Prostate gland (tissue), 2 donors: ENCODE results near the gene VENTX. TPM values are rescaled to one million over a fixed set of nuclear protein-coding genes. Genes with fewer than 3 reads are reported as not detected.

Experiments
- DNase-seq: peaks from one replicate; pipeline ENCODE4 v3.0.0-alpha.2; 2019; ENCODE audit warnings: low spot score
- H3K27ac ChIP-seq, 2 donors: fragments of 200-600 bp; sonication (generic); 2 replicates each; pipeline ENCODE4 v1.5.1; 2017 to 2019
- H3K27me3 ChIP-seq: fragments of 200-600 bp; sonication (generic); replicated peaks from 2 replicates; pipeline ENCODE4 v1.5.1; 2019; ENCODE audit not compliant: insufficient read depth
- H3K36me3 ChIP-seq, 2 donors: fragments of 200-600 bp; sonication (generic); 1 replicate in 1 of 2; 2 replicates in 1 of 2; pipeline versions ENCODE4 v1.5.1 to v1.8.1; 2017 to 2019
- H3K4me1 ChIP-seq: fragments of 200-600 bp; sonication (generic); replicated peaks from 2 replicates; pipeline ENCODE4 v1.5.1; 2019
- H3K4me3 ChIP-seq, 2 donors: fragments of 200-600 bp; sonication (generic); 2 replicates each; pipeline ENCODE4 v1.5.1; 2017 to 2019
- H3K9me3 ChIP-seq: fragments of 200-600 bp; sonication (generic); 2 replicates; pipeline ENCODE4 v1.5.1; 2017
- POLR2A ChIP-seq: fragments of 450-650 bp; IDR thresholded peaks from one replicate; pipeline ENCODE4 v1.6.1; 2016; ENCODE audit warnings: antibody characterized with exemption, mild to moderate bottlenecking
- POLR2AphosphoS5 ChIP-seq: sonication (generic); formaldehyde crosslinking; IDR thresholded peaks from one replicate; pipeline ENCODE4 v1.6.1; 2017; ENCODE audit warnings: antibody characterized with exemption
- WGBS: methylation state at CpG from one replicate; pipeline ENCODE4 v1.1.5; 2018; 5-methylcytosine and 5-hydroxymethylcytosine counted together
- intact Hi-C: fragments of 100-400 bp; cut with DNase I; formaldehyde crosslinking; loops from one replicate; pipeline ENCODE4 v1.14.2; 2022
- total RNA-seq, 2 donors: library from RNA; depleted of rRNA; stranded (reverse); fragments of >200 nt; gene quantifications; one replicate each; pipeline ENCODE4 v1.1.0, GENCODE V29; 2016
- TF ChIP-seq, protein P1 (sequence below), 4 experiments: fragments of 200-600 bp in 2 of 4; fragments of 450-650 bp in 2 of 4; sonication (generic) in 2 of 4; IDR thresholded peaks; 1 replicate in 3 of 4; 2 replicates in 1 of 4; pipeline ENCODE4 v1.5.1; 2016 to 2019; ENCODE audit warnings: antibody characterized with exemption in 4 of 4, mild to moderate bottlenecking in 2 of 4, moderate library complexity in 2 of 4

VENTX gene
- total RNA-seq, 2 donors from 2014 or later: 0.18 to 1.8 TPM

DNA sequence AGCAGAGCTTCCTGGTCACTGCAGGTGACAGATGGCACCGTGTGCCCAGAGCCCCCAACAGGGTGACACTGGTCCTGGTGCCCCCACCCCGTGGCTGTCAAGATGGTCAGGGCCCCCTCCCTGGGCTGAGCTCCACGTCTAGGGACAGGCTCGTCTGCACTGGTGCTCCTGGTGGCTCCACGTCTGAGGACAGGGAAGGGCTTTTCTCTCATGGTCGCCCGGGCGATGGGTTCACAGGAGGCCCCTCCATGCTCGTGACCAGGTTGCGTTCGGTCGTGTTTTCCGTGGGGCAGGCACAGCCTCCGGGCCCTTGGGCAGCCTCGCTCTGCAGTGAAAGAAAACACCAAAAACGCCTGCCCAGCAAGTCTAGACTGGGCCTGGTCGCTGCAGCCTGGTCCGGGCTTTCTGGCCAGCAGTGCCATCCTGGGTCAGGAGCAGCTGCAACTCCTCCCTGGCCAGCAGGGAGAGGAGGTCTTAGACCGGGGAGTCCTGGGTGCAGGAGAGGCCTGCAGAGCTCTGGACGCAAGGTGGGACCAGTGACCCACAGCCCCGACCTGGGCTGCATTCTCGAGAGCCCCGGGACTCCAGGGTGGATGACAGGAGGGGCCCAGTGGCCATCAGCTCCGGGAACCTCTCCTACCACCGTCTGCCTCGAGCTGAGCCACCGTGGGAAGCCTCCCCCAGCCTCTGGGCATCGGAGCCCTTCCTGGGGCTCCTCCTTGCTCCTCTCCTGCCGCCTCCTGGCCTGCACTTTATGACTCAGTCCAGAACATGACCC lies 35.5 kb upstream of the VENTX start:
- no peak for DNase-seq
- H3K27ac ChIP-seq: no peak overlapping the region
- no peak for TF ChIP-seq POLR2AphosphoS5
- no peak for TF ChIP-seq POLR2A
- TF ChIP-seq, protein P1, sequence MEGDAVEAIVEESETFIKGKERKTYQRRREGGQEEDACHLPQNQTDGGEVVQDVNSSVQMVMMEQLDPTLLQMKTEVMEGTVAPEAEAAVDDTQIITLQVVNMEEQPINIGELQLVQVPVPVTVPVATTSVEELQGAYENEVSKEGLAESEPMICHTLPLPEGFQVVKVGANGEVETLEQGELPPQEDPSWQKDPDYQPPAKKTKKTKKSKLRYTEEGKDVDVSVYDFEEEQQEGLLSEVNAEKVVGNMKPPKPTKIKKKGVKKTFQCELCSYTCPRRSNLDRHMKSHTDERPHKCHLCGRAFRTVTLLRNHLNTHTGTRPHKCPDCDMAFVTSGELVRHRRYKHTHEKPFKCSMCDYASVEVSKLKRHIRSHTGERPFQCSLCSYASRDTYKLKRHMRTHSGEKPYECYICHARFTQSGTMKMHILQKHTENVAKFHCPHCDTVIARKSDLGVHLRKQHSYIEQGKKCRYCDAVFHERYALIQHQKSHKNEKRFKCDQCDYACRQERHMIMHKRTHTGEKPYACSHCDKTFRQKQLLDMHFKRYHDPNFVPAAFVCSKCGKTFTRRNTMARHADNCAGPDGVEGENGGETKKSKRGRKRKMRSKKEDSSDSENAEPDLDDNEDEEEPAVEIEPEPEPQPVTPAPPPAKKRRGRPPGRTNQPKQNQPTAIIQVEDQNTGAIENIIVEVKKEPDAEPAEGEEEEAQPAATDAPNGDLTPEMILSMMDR (IDR thresholded peaks at IDR 0.05): no peak
- no peak overlapping the region for H3K4me3 ChIP-seq
- H3K4me1 ChIP-seq: no peaks in the 10 kb centered on the region
- peaks cover under 1% of the 10 kb centered on the region for H3K27me3 ChIP-seq
- H3K36me3 ChIP-seq: no peaks in the 10 kb centered on the region
- H3K9me3 ChIP-seq: no peaks in the 10 kb centered on the region
- WGBS: 63% methylated on average over 12 of the region's 29 CpGs
- intact Hi-C loops: no loop called here

DNA sequence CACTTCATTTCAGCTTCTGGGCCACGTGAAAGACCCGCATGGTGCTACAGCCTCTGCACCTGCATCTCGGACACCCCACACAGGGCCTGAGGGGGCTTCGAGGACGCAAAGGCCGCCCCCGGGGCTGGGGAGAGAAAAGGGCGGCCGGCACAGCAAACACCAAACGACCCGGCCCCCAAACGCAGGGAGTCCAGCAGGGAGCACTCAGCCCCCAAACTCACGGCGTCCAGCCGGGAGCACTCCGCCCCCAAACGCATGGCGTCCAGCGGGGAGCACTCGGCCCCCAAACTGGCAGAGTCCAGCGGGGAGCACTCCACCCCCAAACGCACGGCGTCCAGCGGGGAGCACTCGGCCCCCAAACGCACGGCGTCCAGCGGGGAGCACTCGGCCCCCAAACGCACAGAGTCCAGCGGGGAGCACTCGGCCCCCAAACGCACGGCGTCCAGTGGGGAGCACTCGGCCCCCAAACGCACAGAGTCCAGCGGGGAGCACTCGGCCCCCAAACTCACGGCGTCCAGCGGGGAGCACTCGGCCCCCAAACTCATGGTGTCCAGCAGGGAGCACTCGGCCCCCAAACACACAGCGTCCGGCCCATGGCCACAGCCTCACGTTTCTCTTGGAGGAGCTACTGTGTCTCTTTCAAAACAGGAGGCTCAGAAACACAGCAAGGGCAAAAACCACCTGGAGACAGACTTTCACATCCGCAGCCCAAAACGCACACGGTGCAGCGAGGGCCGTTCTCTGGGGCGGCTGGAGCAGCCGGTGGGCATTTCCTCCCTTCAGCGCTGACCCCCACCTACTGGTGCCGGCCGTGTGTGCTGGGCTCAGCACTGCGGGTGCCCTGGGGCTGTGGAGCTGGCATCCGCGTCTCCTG lies 34.6 kb upstream of the VENTX start:
- no peak for DNase-seq
- Histone ChIP-seq H3K27me3 (no peaks in the 10 kb centered on the region), H3K4me1 (no peaks in the 10 kb centered on the region), H3K36me3 (no peaks in the 10 kb centered on the region), H3K4me3 (no peak overlapping the region), H3K27ac (no peak overlapping the region), H3K9me3 (no peaks in the 10 kb centered on the region)
- intact Hi-C loops: no loop called here
- TF ChIP-seq POLR2AphosphoS5: no peak
- TF ChIP-seq POLR2A: no peak
- TF ChIP-seq, protein P1 (IDR thresholded peaks at IDR 0.05): no peak
- 81% methylated on average over 36 of the region's 62 CpGs for WGBS

DNA sequence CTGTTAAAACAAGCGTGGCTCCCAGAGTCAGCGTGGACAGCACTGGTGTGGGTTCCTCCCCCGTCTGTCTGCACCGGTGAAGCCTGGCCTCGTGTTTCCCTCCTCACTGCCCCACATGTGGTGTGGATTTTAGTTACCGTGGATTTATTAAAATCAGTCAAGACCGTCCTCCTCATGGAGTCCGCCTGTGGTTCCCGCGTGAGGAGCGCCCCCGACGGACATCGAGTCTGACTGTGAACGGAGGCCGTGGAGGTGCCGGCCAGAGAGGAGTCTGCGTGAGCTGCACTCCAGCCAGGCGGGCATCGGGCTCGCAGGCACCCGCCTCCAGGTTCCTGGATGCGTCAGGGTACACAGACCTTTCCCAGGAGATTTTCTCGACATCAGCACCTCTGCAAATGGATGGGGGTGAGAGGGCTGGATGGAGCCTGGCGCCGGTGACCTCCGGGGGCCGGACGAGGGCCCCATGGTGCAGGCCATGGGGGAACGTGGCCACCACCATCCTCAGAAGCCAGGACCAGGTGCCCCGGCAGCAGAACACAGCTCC lies 33.9 kb upstream of the VENTX start:
- no peaks in the 10 kb centered on the region for H3K9me3 ChIP-seq
- H3K27me3 ChIP-seq: no peaks in the 10 kb centered on the region
- no peak overlapping the region for H3K4me3 ChIP-seq
- 82% methylated on average over 31 of the region's 31 CpGs for WGBS
- no peak overlapping the region for H3K27ac ChIP-seq
- no peak for DNase-seq
- H3K36me3 ChIP-seq: no peaks in the 10 kb centered on the region
- TF ChIP-seq, protein P1 (IDR thresholded peaks at IDR 0.05): no peak
- no peak for TF ChIP-seq POLR2A
- no peak for TF ChIP-seq POLR2AphosphoS5
- intact Hi-C loops: no loop called here
- no peaks in the 10 kb centered on the region for H3K4me1 ChIP-seq

DNA sequence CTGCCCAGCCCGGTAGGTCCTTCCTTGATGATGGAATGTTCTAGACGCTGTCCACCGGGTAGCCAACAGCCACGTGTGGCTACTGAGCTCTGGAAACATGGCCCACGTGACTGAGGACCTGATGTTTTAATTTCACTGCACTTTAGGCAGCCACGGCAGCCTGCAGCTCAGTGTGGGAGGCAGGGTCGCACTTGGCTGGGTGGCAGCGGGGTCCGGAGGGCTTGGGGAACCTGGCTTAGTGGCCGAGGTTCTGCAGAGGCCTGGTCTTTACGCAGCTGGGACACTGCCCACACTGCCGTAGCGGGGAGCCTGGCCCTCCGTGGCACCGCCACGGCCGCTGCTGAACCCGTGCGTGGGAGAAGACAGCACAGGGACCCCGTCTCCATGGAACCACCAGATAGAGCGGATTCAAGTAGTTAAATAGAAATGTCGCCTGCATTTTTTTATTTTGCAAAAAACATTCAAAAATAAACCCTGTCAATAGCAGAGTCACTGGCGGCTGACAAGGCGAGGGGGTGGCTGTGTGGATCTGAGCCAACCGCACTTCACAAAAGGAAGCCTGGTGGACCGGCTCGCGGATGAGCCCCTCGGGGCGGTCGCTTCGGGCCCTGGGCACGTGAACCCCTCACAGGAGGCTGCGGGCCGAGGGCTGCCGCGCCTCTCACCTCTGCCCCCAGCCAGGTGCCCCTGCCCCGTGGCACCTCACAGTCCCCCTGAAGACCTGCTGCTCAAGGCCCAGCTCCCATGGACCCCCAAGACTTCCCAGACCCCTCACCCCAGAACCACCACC lies 33.2 kb upstream of the VENTX start:
- 93% methylated on average over 37 of the region's 38 CpGs for WGBS
- intact Hi-C loops: no loop called here
- no peaks in the 10 kb centered on the region for H3K27me3 ChIP-seq
- no peak overlapping the region for H3K4me3 ChIP-seq
- TF ChIP-seq, protein P1 (IDR thresholded peaks at IDR 0.05): no peak
- no peak for TF ChIP-seq POLR2A
- no peak for TF ChIP-seq POLR2AphosphoS5
- H3K4me1 ChIP-seq: no peaks in the 10 kb centered on the region
- H3K27ac ChIP-seq: no peak overlapping the region
- DNase-seq: no peak
- no peaks in the 10 kb centered on the region for H3K36me3 ChIP-seq
- H3K9me3 ChIP-seq: no peaks in the 10 kb centered on the region
